Lung (tissue), 12 donors: ENCODE measurements around the gene MAPK14. TPM values are rescaled to one million over a fixed set of nuclear protein-coding genes. Genes with fewer than 3 reads are reported as not detected.
"Not testable (repeated sequence)": the region's sequence is repeated elsewhere in the genome, so short reads cannot be mapped to it uniquely, and the experiment has no call there.

Source experiments
- ATAC-seq: fragments of 200-7000 bp; cut with Tn5 transposase; one replicate; pipeline ENCODE4 v1.9.1; 2020; ENCODE audit warnings: moderate number of reproducible peaks; ENCODE audit not compliant: insufficient read depth, low FRiP score
- DNase-seq, 3 donors: peaks; one replicate each; pipeline ENCODE4 v3.0.0-alpha.2; 2013 to 2017
- H3K27ac ChIP-seq, 2 donors: one replicate each; pipeline ENCODE4 v1.5.1; 2013; ENCODE audit warnings: mild to moderate bottlenecking in 2 of 2, moderate library complexity in 2 of 2, control low read depth in 1 of 2, inconsistent platforms in 1 of 2, low read depth in 1 of 2, low read length in 1 of 2
- H3K27me3 ChIP-seq, 3 donors: one replicate each; pipeline ENCODE4 v1.5.1; 2013; ENCODE audit warnings: low read length in 2 of 3; ENCODE audit not compliant: control insufficient read depth in 3 of 3, insufficient read depth in 3 of 3
- H3K36me3 ChIP-seq, 4 donors: one replicate each; pipeline ENCODE4 v1.5.1; 2013; ENCODE audit warnings: low read length in 4 of 4, mild to moderate bottlenecking in 1 of 4, moderate library complexity in 1 of 4; ENCODE audit not compliant: control insufficient read depth in 4 of 4, insufficient read depth in 4 of 4
- H3K4me1 ChIP-seq, 5 donors: one replicate each; pipeline ENCODE4 v1.5.1; 2013; ENCODE audit warnings: low read length in 5 of 5, mild to moderate bottlenecking in 2 of 5, moderate library complexity in 1 of 5; ENCODE audit not compliant: control insufficient read depth in 5 of 5, insufficient read depth in 5 of 5
- H3K4me3 ChIP-seq: one replicate; pipeline ENCODE4 v1.5.1; 2013; ENCODE audit warnings: mild to moderate bottlenecking, control low read depth, moderate library complexity
- H3K9ac ChIP-seq, 2 donors: one replicate each; pipeline ENCODE4 v1.5.1; 2013; ENCODE audit warnings: low read length in 2 of 2, control low read depth in 1 of 2; ENCODE audit not compliant: insufficient read depth in 1 of 2
- H3K9me3 ChIP-seq, 4 donors: one replicate each; pipeline ENCODE4 v1.5.1; 2013; ENCODE audit warnings: low read length in 3 of 4, mild to moderate bottlenecking in 1 of 4, moderate library complexity in 1 of 4; ENCODE audit not compliant: control insufficient read depth in 4 of 4, insufficient read depth in 3 of 4
- CTCF ChIP-seq: IDR thresholded peaks from 2 replicates; pipeline ENCODE4 v1.5.1; 2012; ENCODE audit warnings: mild to moderate bottlenecking; ENCODE audit errors: control extremely low read depth, extremely low read depth
- WGBS, 2 donors: extraction: QIAGEN DNeasy Blood & Tissue Kit; methylation state at CpG; one replicate each; pipeline ENCODE4 v1.1.7; 2013; 5-methylcytosine and 5-hydroxymethylcytosine counted together
- polyA plus RNA-seq, 2 donors: library from polyadenylated mRNA; stranded (reverse); fragments of 200-250 nt; gene quantifications; one replicate each; pipeline ENCODE4 v1.2.1, GENCODE V29; 2013
- total RNA-seq, 2 donors: library from RNA; depleted of rRNA in 1 of 2; stranded (reverse); fragments of >200 nt in 1 of 2; gene quantifications; one replicate each; pipeline ENCODE4 v1.2.1, GENCODE V29; 2014 to 2021
- donor health status: control.
- donor health status: control.
- donor health status: Bipolar disorder and iron deficiency.
- donor health status: healthy.
- donor health status: DM: yes; HTN: yes; CAD: no.

The MAPK14 gene
- total and polyA plus RNA-seq, 4 donors = 12.8 to 93.3 (median 59.5) TPM

DNA sequence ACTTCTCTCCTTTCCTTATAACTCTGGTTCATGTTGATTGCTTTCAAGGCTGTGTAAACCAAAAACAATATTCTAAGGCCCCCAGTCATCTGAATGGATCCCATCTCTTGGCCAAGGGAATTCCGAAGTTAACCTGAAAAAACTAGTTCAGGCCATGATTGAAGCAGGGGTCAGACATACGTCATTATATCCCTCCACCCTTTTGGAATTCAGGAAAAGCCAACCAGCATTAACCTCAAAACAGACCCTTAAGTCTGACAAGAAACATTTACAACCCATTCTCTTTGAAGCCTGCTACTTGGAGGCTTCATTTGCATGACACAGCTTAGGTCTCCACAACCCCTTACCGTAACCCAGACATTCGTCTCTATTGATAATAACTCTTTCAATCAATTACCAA is 42.9 kb upstream of the MAPK14 start:
- no peak for ATAC-seq
- DNase-seq = no peak
- Histone ChIP-seq H3K4me1 (no peaks in the 10 kb centered on the region), H3K27ac (no peak overlapping the region), H3K9ac (no peak overlapping the region), H3K27me3 (no peaks in the 10 kb centered on the region), H3K4me3 (no peak overlapping the region), H3K36me3 (no peaks in the 10 kb centered on the region), H3K9me3 (no peaks in the 10 kb centered on the region)
- 82 to 85% methylated on average over 4 of the region's 4 CpGs for WGBS, 2 donors
- TF ChIP-seq CTCF = no peak

DNA sequence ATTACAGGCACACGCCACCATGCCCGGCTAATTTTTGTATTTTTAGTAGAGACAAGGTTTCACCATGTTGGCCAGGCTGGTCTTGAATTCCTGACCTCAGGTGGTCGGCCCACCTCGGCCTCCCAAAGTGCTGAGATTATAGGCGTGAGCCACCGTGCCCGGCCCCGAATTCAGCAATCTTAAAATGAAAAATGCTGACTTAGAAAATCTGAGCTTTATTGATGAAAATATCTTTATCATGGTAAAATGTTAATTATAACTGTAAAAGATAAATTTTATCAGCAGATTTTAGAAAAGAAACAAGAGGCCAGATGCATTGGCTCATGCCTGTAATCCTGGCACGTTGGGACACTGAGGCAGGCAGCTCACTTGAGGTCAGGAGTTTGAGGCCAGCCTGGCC is 39.6 kb upstream of the MAPK14 start:
- not testable (repeated sequence) for ATAC-seq, DNase-seq
- WGBS, 2 donors = 92 to 96% methylated on average over 9 of the region's 9 CpGs

GRCh38 chr6:35993150-35993549 is 34.5 kb upstream of the MAPK14 start:
- no peak overlapping the region for H3K9ac ChIP-seq
- H3K27ac ChIP-seq = no peak overlapping the region
- no peak for TF ChIP-seq CTCF
- no peak overlapping the region for H3K4me3 ChIP-seq
- no peaks in the 10 kb centered on the region for H3K4me1 ChIP-seq
- no peaks in the 10 kb centered on the region for H3K9me3 ChIP-seq
- DNase-seq = no peak
- WGBS, 2 donors = 86 to 90% methylated on average over 3 of the region's 3 CpGs
- no peak for ATAC-seq
- H3K27me3 ChIP-seq = no peaks in the 10 kb centered on the region
- H3K36me3 ChIP-seq = no peaks in the 10 kb centered on the region

More for the DNA sequence above, 39.6 kb upstream of the MAPK14 start:
- not testable (repeated sequence) for H3K4me1 ChIP-seq, H3K9ac ChIP-seq, H3K27me3 ChIP-seq, H3K36me3 ChIP-seq, H3K27ac ChIP-seq, H3K9me3 ChIP-seq, H3K4me3 ChIP-seq

- ATAC-seq = no peak
- Histone ChIP-seq H3K9me3 (no peaks in the 10 kb centered on the region), H3K4me1 (no peaks in the 10 kb centered on the region), H3K27me3 (no peaks in the 10 kb centered on the region), H3K36me3 (no peaks in the 10 kb centered on the region), H3K27ac (no peak overlapping the region), H3K4me3 (no peak overlapping the region), H3K9ac (no peak overlapping the region)
- DNase-seq = no peak
- 59 to 91% methylated on average over 1 of the region's 1 CpG for WGBS, 2 donors
- TF ChIP-seq CTCF = no peak
These were observed 27.2 kb upstream of the MAPK14 start for GRCh38 chr6:36000451-36000850.
